ENCODE measurements around the gene SLC25A25.

- TF ChIP-seq CTCF (IDR thresholded peaks at IDR 0.05) (no peak), POLR2A (IDR thresholded peaks at IDR 0.05) (no peak)
These were observed 34.4 kb upstream of the SLC25A25 start for GRCh38 chr9:128033609-128034008.

All from prostate gland (tissue), 2 donors.